ENCODE results near the gene SNRPA.
"Not testable (repeated sequence)": the region's sequence is repeated elsewhere in the genome, so short reads cannot be mapped to it uniquely, and the experiment has no call there.

The SNRPA gene

GRCh38 chr19:40721140-40721486 is 29.9 kb upstream of the SNRPA start:
- no peak for DNase-seq (ENCODE audit: low read depth in 2 of 2)

- DNase-seq (ENCODE audit: low read depth in 2 of 2), result no peak
These were observed 28.9 kb upstream of the SNRPA start for GRCh38 chr19:40721936-40722661.

- no peak for DNase-seq (ENCODE audit: low read depth in 2 of 2)
These were observed 27.2 kb upstream of the SNRPA start for GRCh38 chr19:40723661-40724254.

GRCh38 chr19:40724315-40724714 is 26.7 kb upstream of the SNRPA start:
- no peak for DNase-seq (ENCODE audit: low read depth in 2 of 2)

- no peak for DNase-seq (ENCODE audit: low read depth in 2 of 2)
These were observed 26.1 kb upstream of the SNRPA start for GRCh38 chr19:40724855-40725254.

- no peak for DNase-seq (ENCODE audit: low read depth in 2 of 2)
These were observed 24.7 kb upstream of the SNRPA start for GRCh38 chr19:40726279-40726678.

GRCh38 chr19:40730065-40730464 is 20.9 kb upstream of the SNRPA start:
- not testable (repeated sequence) for DNase-seq (ENCODE audit: low read depth in 2 of 2)

- DNase-seq (ENCODE audit: low read depth in 2 of 2), result not testable (repeated sequence)
These were observed 18.7 kb upstream of the SNRPA start for GRCh38 chr19:40732304-40732703.

- no peak for DNase-seq (ENCODE audit: low read depth in 2 of 2)
These were observed 17.9 kb upstream of the SNRPA start for GRCh38 chr19:40733149-40733548.

- DNase-seq (ENCODE audit: low read depth in 2 of 2), result no peak
These were observed 15.8 kb upstream of the SNRPA start for GRCh38 chr19:40735013-40735771.

GRCh38 chr19:40736661-40737060 is 14.3 kb upstream of the SNRPA start:
- DNase-seq (ENCODE audit: low read depth in 2 of 2), result no peak

GRCh38 chr19:40737102-40737644 is 13.8 kb upstream of the SNRPA start:
- DNase-seq (ENCODE audit: low read depth in 2 of 2), result no peak

GRCh38 chr19:40739030-40739839 is 11.8 kb upstream of the SNRPA start:
- DNase-seq (ENCODE audit: low read depth in 2 of 2), result no peak

GRCh38 chr19:40739871-40740703 is 10.9 kb upstream of the SNRPA start:
- DNase-seq (ENCODE audit: low read depth in 2 of 2), result no peak

GRCh38 chr19:40740747-40741146 is 10.3 kb upstream of the SNRPA start:
- no peak for DNase-seq (ENCODE audit: low read depth in 2 of 2)

GRCh38 chr19:40741527-40742390 is 9.2 kb upstream of the SNRPA start:
- DNase-seq (ENCODE audit: low read depth in 2 of 2), result no peak

- no peak for DNase-seq (ENCODE audit: low read depth in 2 of 2)
These were observed 8.5 kb upstream of the SNRPA start for GRCh38 chr19:40742477-40742876.

GRCh38 chr19:40742886-40743285 is 8.1 kb upstream of the SNRPA start:
- DNase-seq (ENCODE audit: low read depth in 2 of 2), result no peak

- no peak for DNase-seq (ENCODE audit: low read depth in 2 of 2)
These were observed 7.1 kb upstream of the SNRPA start for GRCh38 chr19:40743926-40744325.

All from activated CD8-positive, alpha-beta memory T cell treated with anti-CD3 and anti-CD28 coated beads for 4 hours (primary cell).